Stimulated activated CD8-positive, alpha-beta memory T cell treated with anti-CD3 and anti-CD28 coated beads, Interleukin-15, amount 100 ng/mL, for 1 hour (primary cell): ENCODE results near the gene ZDBF2.
"Not testable (repeated sequence)": the region's sequence is repeated elsewhere in the genome, so short reads cannot be mapped to it uniquely, and the experiment has no call there.

Experiments
- DNase-seq: peaks from one replicate; pipeline ENCODE4 v3.0.0-alpha.2; 2020; ENCODE audit warnings: low read depth

Gene ZDBF2

GRCh38 chr2:206259376-206260187 lies 14.9 kb upstream of the ZDBF2 start:
- no peak for DNase-seq

GRCh38 chr2:206260188-206261012 lies 14.1 kb upstream of the ZDBF2 start:
- DNase-seq, result no peak

- DNase-seq, result no peak
Measured at GRCh38 chr2:206263959-206264603, 10.4 kb upstream of the ZDBF2 start.

GRCh38 chr2:206266130-206267125 lies 8.0 kb upstream of the ZDBF2 start:
- DNase-seq, result no peak

- no peak for DNase-seq
Measured at GRCh38 chr2:206267567-206267966, 6.9 kb upstream of the ZDBF2 start.

DNA sequence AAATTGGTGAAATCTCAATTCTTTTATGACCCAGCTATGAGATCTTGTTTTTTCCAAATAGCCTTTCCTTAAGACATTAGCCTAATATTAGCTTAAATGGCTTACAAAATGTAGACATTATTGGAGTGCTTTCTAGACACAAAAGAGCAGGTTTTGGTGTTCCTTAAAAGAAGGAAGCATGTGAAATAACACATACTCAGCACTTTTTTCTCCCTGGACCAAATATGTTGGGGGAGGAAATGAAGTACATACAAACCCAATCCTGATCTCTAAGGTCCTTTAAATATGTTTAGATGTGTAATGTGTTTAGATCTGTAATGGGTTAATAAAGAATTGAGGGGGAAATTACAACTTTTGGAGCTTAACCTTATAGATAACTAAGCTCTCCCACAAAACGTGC lies 3.4 kb upstream of the ZDBF2 start:
- no peak for DNase-seq

GRCh38 chr2:206273905-206274304 lies 558 bp upstream of the ZDBF2 start:
- no peak for DNase-seq

DNA sequence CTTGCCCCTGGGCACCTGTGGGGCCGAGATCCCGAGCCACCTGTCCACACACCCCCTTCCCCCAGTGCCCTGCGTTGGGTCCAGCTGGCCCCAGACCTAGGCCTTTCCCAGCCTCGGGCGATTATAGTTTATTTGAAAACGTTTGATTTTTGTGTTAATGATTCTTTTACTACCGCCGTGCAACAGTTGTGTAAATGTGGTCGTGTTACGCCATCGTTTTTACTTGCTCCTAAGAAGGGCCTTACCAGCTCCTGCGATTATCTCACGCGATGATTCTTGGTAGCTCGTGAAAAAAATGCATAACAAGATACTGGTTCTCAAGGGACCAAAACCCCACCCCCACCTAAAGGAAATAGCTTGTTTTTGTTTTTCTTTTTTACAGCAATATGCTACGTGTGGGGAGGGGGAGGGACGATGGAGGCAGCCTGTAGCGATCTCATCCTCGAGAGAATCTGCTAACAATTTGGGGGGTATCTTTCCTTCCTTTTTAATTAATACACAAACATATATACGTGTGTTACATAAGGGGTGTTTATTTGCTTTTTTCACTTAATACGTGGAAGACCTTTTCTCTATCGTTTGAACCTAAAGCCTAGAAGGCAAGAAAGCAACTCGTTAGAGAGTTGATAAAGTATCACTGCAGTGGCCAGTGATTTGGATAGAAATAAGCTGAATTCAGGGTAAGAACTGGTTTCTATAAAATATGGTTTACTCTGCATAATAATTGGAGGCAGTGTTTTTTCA lies 1.0 kb downstream of the ZDBF2 start:
- no peak for DNase-seq

GRCh38 chr2:206276169-206276942 lies 1.9 kb downstream of the ZDBF2 start:
- no peak for DNase-seq

DNA sequence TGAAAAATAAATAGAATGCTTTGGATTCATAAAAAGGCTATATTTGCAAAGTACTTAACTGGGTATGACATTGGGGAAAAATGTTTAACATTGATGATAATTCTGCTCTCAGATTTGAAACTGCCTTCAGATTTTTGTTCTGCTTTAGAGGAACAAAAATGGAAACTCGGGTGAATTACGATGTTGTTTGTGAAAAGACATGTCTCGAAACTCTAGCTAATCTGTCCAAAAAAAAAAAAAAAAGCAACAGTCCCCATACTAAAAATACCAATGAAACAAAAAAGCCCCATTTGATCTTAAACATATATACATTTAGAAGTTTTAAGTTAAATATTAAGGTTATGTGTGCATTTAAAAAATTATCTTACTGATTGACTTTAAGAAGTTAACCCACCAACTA lies 3.0 kb downstream of the ZDBF2 start:
- no peak for DNase-seq

GRCh38 chr2:206282746-206283145 lies 8.3 kb downstream of the ZDBF2 start:
- DNase-seq, result no peak

DNA sequence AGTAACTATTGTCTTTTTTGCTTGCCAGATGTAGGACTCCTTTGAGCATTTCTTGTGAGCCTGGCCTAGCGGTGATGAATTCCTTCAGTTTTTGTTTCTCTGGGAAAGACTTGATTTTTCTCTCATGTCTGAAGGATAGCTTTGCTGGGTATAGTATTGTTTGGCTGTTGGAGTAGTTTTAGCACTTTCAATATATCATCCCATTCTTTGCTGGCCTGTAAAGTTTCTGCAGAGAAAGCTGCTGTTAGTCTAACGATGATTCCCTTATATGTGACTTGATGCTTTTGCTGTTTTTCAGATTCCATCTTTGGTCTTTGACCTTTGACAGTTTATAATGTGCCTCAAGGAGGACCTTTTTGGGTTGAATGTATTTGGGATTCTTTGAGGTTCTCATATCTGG lies 12.7 kb downstream of the ZDBF2 start:
- no peak for DNase-seq

DNA sequence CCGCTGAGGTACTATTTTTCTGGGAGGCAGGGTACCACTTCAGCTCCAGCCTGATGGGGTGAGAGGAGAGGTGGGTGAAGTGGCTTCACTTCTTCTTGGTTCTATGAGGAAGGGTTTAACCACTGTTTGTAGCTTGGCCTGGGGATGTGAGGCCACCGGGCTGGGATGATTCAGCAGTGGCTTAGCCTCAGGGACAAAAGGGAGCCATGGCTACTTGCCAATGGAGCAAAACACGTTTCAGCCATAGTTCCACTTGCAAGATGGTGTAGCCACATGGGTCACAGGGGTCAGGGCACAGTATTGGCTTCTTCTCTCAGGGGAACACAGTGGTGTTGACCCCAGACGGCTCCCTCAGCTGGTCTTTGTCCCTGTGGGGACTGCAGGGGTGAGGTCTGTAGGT lies 14.9 kb downstream of the ZDBF2 start:
- DNase-seq, result no peak

DNA sequence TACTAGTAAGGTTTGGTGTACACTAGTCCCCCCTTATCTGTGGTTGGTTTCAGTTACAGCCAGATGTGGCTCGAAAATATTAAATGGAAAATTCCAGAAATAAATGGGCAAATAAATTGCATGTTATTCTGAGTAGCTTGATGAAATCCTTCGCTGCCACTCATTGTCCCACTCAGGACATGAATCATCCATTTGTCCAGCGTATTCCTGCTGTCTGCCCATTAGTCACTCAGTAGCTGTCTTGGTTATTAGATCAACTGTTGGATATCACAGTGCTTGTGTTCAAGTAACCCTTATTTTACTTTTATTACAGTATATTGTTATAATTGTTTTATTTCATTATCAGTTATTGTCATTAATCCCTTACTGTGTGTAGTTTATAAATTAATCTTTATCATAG lies 21.7 kb downstream of the ZDBF2 start:
- no peak for DNase-seq

DNA sequence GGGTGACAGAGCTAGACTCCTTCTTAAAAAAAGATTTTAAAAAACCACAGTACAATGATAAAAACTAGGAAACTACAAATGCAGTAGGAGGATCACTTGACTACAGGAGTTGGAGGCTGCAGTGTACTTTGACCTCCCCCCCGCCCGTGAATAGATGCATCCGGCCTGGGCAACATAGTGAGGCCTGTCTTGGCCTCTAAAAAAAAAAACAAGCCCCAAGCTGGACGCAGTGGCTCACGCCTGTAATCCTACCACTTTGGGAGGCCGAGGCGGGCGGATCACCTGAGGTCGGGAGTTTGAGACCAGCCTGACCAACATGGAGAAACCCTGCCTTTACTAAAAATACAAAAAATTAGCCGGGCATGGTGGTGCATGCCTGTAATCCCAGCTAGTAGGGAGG lies 25.1 kb downstream of the ZDBF2 start:
- DNase-seq, result not testable (repeated sequence)

DNA sequence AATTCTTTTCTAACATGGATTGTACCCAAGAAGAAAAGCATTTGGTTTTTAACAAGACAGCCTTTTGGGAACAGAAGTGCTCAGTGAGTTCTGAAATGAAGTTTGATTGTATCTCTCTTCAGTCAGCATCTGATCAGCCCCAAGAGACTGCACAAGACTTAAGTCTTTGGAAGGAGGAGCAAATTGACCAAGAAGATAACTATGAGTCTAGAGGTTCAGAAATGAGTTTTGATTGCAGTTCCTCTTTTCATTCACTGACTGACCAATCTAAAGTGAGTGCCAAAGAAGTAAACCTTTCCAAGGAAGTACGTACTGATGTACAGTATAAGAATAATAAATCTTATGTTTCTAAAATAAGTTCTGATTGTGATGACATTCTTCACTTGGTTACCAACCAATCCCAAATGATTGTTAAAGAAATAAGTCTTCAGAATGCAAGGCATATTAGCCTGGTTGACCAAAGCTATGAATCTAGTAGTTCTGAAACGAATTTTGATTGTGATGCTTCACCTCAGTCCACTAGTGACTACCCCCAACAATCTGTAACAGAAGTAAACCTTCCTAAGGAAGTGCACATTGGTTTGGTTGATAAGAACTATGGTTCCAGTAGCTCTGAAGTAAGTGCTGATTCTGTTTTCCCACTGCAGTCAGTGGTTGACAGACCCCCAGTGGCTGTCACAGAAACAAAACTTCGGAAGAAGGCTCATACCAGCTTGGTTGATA lies 31.2 kb downstream of the ZDBF2 start:
- DNase-seq, result no peak

DNA sequence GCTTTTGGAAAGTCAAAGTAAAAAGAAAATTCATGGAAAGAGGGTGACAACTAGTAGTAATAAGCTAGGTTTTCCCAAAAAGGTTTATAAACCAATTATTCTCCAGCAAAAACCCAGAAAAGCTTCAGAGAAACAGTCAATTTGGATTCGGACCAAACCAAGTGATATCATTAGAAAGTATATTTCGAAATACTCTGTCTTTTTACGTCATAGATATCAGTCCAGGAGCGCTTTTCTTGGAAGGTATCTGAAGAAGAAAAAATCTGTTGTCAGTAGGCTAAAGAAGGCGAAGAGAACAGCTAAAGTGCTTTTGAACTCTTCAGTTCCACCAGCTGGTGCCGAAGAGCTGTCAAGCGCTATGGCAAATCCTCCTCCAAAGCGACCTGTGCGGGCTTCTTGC lies 36.6 kb downstream of the ZDBF2 start:
- DNase-seq, result no peak

GRCh38 chr2:206316141-206316540 lies 41.7 kb downstream of the ZDBF2 start:
- no peak for DNase-seq

DNA sequence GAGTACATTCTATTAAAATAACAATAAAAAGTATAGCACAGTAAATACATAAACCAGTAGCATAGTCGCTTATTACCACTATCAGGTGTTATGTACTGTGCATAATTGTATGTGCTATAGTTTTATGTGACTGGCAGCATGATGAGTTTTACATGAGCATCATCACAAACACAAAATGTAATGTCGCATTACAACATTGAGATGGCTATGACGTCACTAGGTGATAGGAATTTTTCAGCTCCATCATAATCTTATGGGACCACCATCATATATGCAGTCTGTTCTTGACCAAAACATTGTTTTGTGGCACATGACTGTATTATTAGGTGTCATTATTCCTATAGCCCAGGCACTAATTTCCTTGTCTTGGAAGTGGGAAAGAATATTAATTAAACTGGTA lies 48.6 kb downstream of the ZDBF2 start:
- no peak for DNase-seq
